ENCODE measurements around the gene BMP8A.

GRCh38 chr1:39485046-39485803, 6.2 kb upstream of the BMP8A start:
- TF ChIP-seq MAX (IDR thresholded peaks at IDR 0.05) (no peak), CTCF (IDR thresholded peaks at IDR 0.05) (no peak), SREBF2 (IDR thresholded peaks at IDR 0.05) (no peak), MAZ (IDR thresholded peaks at IDR 0.05; ENCODE audit: borderline replicate concordance, low read depth, low read length) (no peak), MYC (IDR thresholded peaks at IDR 0.05; ENCODE audit: borderline replicate concordance, low read length) (no peak), NPAS2 (CRISPR knock-in tag; IDR thresholded peaks at IDR 0.05; ENCODE audit: borderline replicate concordance) (no peak)
